Activated CD4-positive, alpha-beta T cell treated with anti-CD3 and anti-CD28 coated beads, Interleukin-2, amount 10 ng/mL, durations not matched to agents 7 days and 5 days (primary cell): ENCODE data around the gene WWTR1. TPM values are rescaled to one million over a fixed set of nuclear protein-coding genes. Genes with fewer than 3 reads are reported as not detected.

Experiments used
- CTCF ChIA-PET: fragments of 350-600 bp; sonication (Branson Sonifier 250); formaldehyde crosslinking; loops from one replicate; lab custom pipeline; 2021; ENCODE audit warnings: antibody characterized with exemption; lab: Charles Lee
- POLR2A ChIA-PET: fragments of 350-600 bp; sonication (Branson Sonifier 250); formaldehyde crosslinking; loops from one replicate; lab custom pipeline; 2021; ENCODE audit warnings: antibody characterized with exemption; lab: Charles Lee
- DNase-seq: peaks from one replicate; pipeline ENCODE4 v3.0.0-alpha.2; 2020
- H3K27ac Mint-ChIP-seq: one replicate; pipeline ENCODE4 v1.8.0; 2021; ENCODE audit warnings: mild to moderate bottlenecking, moderate library complexity, mixed read lengths
- H3K27me3 Mint-ChIP-seq: one replicate; pipeline ENCODE4 v1.8.0; 2021; ENCODE audit warnings: mixed read lengths
- H3K36me3 Mint-ChIP-seq: one replicate; pipeline ENCODE4 v1.8.0; 2021; ENCODE audit warnings: low read depth, mixed read lengths
- H3K4me1 Mint-ChIP-seq: one replicate; pipeline ENCODE4 v1.8.0; 2021; ENCODE audit warnings: mixed read lengths
- H3K4me3 Mint-ChIP-seq: one replicate; pipeline ENCODE4 v1.8.0; 2021; ENCODE audit warnings: mild to moderate bottlenecking, moderate library complexity, mixed read lengths
- H3K9me3 Mint-ChIP-seq: one replicate; pipeline ENCODE4 v1.8.0; 2021; ENCODE audit warnings: mixed read lengths
- total RNA-seq, 2 experiments: library from RNA; stranded (reverse); gene quantifications; one replicate each; pipeline ENCODE4 v1.2.3, GENCODE V29; 2021

The WWTR1 gene
- total RNA-seq, 2 experiments from 2014 or later, result 0.27 to 0.77 TPM

DNA sequence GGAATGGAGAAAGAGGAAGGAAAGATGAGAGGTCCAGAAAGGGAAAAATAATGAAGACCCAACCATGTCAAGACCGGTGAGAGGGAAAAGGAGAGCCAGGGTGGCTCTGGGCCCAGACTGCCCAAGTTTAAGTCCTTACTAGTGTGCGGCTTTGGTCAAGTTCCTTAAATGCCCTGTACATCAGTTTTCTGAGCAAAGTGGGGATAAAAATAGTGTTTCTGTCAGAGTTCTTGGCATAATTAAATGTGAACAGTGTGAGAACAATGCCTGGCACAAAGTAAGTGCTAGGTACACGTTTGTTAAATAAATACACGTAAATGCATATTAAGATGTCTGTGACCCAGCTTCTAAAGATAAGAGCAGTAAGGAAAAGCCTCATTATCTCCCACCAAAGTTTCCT, 23.8 kb downstream of the WWTR1 start:
- no peak for DNase-seq

DNA sequence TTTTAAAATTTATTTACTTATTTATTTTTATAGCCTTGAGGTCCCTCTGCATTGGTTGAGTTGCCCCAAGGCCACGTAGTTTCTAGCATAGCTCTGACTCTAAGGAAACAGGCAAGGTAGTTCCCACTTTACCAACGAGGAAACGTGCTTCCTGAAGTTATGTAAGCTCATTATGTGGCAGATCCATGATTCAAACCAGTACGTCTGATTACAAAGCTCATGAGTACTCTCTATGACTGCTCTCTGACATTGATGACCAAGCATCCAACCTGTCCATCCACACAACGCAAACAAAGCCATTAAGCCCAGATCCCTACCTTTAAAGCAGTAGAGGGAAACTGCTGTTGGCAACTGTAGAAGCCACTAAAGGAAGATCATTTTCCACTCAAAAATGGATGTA, 25.6 kb downstream of the WWTR1 start:
- Mint-ChIP-seq H3K4me1 (no peaks in the 10 kb centered on the region), H3K4me3 (no peak overlapping the region), H3K9me3 (no peaks in the 10 kb centered on the region), H3K27ac (no peak overlapping the region), H3K36me3 (no peaks in the 10 kb centered on the region), H3K27me3 (peaks cover 24% of the 10 kb centered on the region)
- CTCF ChIA-PET, result interaction anchor here (0.8 to 0.9 kb wide), 2 partner anchors 14 to 25 kb away, joined by 3 read pairs; no protein-coding TSS in a partner anchor
- no peak for DNase-seq
- POLR2A ChIA-PET, result no interaction called here

More for the DNA sequence above, 23.8 kb downstream of the WWTR1 start:
- Mint-ChIP-seq H3K27me3 (peaks cover 33% of the 10 kb centered on the region), H3K4me3 (no peak overlapping the region), H3K27ac (no peak overlapping the region), H3K36me3 (no peaks in the 10 kb centered on the region), H3K4me1 (no peaks in the 10 kb centered on the region), H3K9me3 (no peaks in the 10 kb centered on the region)
- ChIA-PET CTCF (interaction anchor here (1.4 kb wide), 1 partner anchor 24 kb away, joined by 3 read pairs; no protein-coding TSS in a partner anchor), POLR2A (no interaction called here)

DNA sequence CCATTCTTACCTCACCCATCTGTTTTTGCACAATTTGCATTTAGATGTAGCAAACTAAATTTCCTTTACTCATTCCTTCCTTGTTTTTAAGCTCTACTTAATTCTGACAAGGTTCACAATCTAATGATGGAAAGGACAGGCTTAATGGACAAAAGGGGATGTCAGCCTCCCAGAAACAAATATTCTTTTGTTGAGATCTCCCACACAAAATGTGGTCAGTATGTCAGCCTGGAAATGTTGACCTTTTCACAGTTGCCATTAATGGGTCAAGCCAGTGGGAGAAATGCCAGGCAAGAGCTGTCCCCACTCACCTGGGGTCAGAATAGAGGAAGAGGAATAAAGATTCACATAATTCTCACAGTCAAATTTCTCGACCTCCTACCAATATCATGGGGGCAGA, 27.0 kb downstream of the WWTR1 start:
- Mint-ChIP-seq H3K27me3 (peaks cover 24% of the 10 kb centered on the region), H3K27ac (no peak overlapping the region), H3K9me3 (no peaks in the 10 kb centered on the region), H3K4me1 (no peaks in the 10 kb centered on the region), H3K4me3 (no peak overlapping the region), H3K36me3 (no peaks in the 10 kb centered on the region)
- no peak for DNase-seq
- CTCF ChIA-PET, result interaction anchor here (0.8 kb wide), 1 partner anchor 64 kb away, joined by 4 read pairs; no protein-coding TSS in a partner anchor
- POLR2A ChIA-PET, result no interaction called here

DNA sequence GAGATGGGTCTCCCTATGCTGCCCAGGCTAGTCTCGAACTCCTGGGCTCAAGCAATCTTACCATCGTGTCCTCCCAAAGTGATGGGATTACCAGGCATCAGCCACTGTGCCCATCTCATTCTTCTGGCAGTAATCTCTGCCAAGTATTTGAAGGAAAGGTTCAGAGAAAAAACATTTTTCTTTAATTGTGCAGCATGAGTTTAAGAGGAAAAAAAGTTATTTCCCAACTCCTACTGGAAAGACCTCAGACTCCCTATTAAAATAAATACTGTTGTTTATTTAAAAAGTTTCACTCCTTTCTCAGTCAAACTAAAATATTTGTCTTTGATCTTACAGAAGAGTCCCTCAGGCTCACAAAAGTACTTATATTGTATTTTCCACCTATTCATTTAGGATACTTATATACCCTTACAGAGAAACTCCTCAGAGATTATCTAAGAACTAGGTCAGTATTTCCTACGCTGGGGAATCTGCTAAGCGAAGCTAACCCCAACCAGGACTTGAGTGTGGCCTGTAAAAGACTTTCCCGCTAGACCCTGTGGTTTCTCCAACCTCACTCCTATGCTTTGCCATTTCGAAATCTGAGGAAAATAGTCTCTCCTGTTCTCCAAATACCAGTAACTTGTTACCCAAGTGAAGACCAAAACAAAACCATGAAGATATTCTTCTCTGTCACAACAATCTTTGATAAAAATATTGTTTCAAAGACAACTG, 28.7 kb downstream of the WWTR1 start:
- Mint-ChIP-seq H3K27ac (no peak overlapping the region), H3K4me1 (no peaks in the 10 kb centered on the region), H3K4me3 (no peak overlapping the region), H3K27me3 (peaks cover 19% of the 10 kb centered on the region), H3K9me3 (no peaks in the 10 kb centered on the region), H3K36me3 (no peaks in the 10 kb centered on the region)
- CTCF ChIA-PET, result interaction anchor here (0.5 to 0.6 kb wide), 2 partner anchors 69 to 241 kb away, joined by 3 read pairs; no protein-coding TSS in a partner anchor
- POLR2A ChIA-PET, result no interaction called here
- DNase-seq, result no peak

DNA sequence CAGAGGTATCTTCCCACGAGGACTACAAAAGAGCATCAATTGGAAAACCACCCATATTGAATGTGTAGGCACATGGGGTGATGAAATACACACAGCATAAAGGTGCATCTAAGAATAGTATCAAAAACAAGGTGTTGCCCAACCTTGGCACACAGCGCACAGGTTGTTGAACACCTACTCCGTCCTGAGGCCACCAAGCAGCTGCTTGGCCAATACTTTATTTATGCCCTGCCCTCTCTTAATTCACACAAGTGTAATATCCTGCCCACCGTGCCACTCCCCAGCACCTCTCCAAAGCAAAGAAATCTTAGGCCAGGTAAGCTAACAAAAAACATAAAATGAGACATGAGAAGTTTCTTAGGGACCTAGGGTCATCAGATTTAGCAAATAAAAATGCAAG, 31.2 kb downstream of the WWTR1 start:
- no peak for DNase-seq
- H3K27me3 Mint-ChIP-seq, result peaks cover 5% of the 10 kb centered on the region
- ChIA-PET POLR2A (no interaction called here), CTCF (interaction anchor here (1.7 kb wide), 1 partner anchor 12 kb away, joined by 5 read pairs; no protein-coding TSS in a partner anchor)
- no peak overlapping the region for H3K27ac Mint-ChIP-seq
- no peaks in the 10 kb centered on the region for H3K36me3 Mint-ChIP-seq
- H3K4me1 Mint-ChIP-seq, result peaks cover 2% of the 10 kb centered on the region
- no peak overlapping the region for H3K4me3 Mint-ChIP-seq
- H3K9me3 Mint-ChIP-seq, result no peaks in the 10 kb centered on the region

DNA sequence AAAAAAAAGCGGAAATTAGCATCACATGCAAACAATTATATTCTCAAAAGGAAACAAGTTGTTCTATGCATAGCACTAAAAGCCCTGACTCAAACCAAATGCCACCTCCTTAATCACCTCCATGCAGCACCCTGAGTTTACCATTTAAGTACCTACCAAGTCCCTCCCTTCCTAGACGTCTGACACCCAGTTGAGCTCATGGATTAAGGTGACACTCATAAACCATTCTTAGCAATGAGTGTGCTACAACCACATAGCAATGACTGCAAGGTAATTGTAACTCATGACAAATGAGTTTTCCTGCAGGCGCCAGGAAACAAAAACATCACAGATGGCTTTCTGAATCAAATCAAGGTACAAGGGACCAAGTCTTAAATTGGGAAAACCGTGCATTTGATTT, 32.0 kb downstream of the WWTR1 start:
- H3K4me3 Mint-ChIP-seq, result no peak overlapping the region
- H3K27me3 Mint-ChIP-seq, result no peaks in the 10 kb centered on the region
- no peaks in the 10 kb centered on the region for H3K36me3 Mint-ChIP-seq
- ChIA-PET CTCF (interaction anchor here (1.7 kb wide), 1 partner anchor 11 kb away, joined by 5 read pairs; no protein-coding TSS in a partner anchor), POLR2A (no interaction called here)
- no peak overlapping the region for H3K27ac Mint-ChIP-seq
- no peaks in the 10 kb centered on the region for H3K9me3 Mint-ChIP-seq
- DNase-seq, result no peak
- H3K4me1 Mint-ChIP-seq, result peaks cover 11% of the 10 kb centered on the region

DNA sequence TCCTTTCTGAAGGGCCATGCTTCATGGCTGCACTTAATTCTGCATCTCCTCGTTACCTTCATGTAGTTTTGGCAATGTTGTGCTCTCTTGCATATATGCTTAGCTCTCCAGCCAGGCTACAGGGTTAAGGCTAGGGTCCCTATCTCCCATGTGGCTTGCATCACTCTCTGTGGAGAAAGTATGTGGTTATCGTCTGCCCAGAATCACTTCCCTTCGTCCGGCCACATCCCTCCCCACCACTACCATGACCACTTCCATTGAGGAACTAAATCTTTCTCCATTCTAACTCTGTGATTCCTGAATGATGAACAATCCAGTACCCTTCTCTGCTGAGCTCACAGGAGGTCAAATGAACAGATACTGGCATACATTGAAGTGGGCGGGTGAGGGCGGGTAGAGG, 34.0 kb downstream of the WWTR1 start:
- Mint-ChIP-seq H3K27ac (no peak overlapping the region), H3K9me3 (no peaks in the 10 kb centered on the region), H3K4me3 (no peak overlapping the region), H3K36me3 (no peaks in the 10 kb centered on the region), H3K27me3 (peaks cover 3% of the 10 kb centered on the region), H3K4me1 (peaks cover 17% of the 10 kb centered on the region)
- CTCF ChIA-PET, result interaction anchor here (1.2 kb wide), 1 partner anchor 10 kb away, joined by 3 read pairs; no protein-coding TSS in a partner anchor
- DNase-seq, result no peak
- POLR2A ChIA-PET, result no interaction called here

DNA sequence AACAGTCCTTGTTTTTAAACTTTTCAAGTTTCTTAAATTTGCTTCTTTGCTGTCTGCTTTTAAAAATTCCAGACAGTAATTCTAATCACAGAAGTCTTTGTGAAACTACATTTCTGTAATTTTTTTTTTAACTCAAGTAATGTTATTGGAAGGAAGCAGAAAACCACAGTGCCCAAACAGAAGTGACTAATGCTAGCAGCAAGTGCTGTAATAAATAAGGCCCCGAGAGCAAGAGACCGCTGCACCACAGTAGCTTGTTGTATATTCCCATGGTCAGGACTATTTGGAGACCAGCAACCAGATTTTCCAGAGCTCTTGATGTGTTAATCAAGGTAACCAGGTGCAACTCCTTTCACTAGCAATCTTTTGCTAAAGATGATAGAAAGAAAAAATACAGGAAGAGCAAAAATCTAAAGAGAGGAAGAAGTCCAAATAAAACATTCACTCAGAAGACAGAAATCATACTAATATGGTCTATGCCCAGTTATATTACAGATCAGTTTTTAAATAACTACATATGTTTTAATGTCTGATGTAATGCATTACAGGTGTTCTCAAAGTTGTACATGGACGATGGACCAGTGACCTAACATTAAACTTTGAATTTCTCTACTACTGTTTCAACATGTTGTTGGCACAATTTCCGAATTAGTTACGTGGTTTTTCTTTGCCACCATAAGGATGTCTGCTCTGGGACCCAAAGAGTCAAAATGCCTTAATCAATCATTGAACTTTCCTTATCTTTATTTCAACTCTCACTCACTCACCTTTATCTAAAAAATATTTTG, 36.4 kb downstream of the WWTR1 start:
- H3K4me1 Mint-ChIP-seq, result peaks cover 17% of the 10 kb centered on the region
- no peaks in the 10 kb centered on the region for H3K9me3 Mint-ChIP-seq
- ChIA-PET POLR2A (no interaction called here), CTCF (interaction anchor here (1.4 kb wide), 1 partner anchor 13 kb away, joined by 3 read pairs; no protein-coding TSS in a partner anchor)
- no peak overlapping the region for H3K4me3 Mint-ChIP-seq
- peaks cover 4% of the 10 kb centered on the region for H3K27me3 Mint-ChIP-seq
- no peak overlapping the region for H3K27ac Mint-ChIP-seq
- H3K36me3 Mint-ChIP-seq, result no peaks in the 10 kb centered on the region
- DNase-seq, result peak; percentile 8

DNA sequence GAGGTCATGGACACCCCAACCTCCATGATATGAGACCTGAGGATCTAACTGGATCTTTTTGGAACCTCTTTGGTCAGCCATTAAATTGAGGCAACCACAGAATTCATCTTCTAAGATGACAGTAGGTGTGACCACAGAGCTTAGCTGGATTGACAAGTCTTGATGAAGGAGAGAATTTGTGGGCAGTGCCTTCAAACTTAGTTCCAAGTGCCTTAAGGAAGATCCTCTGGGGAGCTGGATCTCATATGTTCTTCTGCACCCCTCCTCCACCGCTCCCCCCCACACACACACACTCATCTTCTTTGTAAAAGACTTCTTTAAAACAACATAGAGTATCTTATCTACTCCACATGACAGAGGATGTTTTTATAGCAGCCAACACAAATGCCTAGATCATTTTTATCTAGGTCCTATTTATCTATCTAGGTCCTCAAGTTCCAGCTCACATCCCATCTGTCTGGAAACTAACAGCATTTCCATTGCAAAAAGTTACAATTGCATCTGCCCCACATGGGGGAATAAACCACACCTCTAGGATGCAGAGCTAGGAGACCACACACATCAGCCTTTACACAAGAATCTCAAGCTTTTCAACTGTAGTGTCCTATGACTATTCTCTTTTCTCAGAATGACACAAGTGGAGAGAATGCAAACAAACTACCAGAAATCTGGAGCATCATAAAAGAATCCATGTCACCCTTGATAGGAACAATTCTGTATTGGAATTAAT, 37.4 kb downstream of the WWTR1 start:
- CTCF ChIA-PET, result interaction anchor here (1.4 kb wide), 1 partner anchor 14 kb away, joined by 3 read pairs; no protein-coding TSS in a partner anchor
- H3K4me3 Mint-ChIP-seq, result no peak overlapping the region
- no peak for DNase-seq

DNA sequence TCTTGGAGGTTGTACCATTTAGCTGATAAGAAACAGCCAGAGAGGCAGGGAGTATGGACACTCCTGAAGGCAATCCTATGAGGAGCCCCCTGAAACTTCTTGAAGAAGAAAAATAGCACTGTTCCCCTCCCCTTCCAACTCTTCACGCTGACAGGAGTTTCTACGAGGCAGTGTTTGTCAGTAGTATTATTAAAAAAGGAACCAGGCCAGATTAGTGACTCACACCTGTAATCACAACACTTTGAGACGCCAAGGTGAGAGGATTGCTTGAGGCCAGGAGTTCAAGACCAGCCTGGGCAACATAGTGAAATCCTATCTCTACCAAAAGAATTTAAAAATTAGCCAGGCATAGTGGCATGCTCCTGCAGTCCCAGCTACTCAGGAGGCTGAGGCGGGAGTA, 38.7 kb downstream of the WWTR1 start:
- Mint-ChIP-seq H3K4me1 (peaks cover 17% of the 10 kb centered on the region), H3K9me3 (no peaks in the 10 kb centered on the region), H3K27ac (no peak overlapping the region), H3K36me3 (no peaks in the 10 kb centered on the region), H3K4me3 (no peak overlapping the region), H3K27me3 (peaks cover 13% of the 10 kb centered on the region)
- no peak for DNase-seq
- POLR2A ChIA-PET, result no interaction called here
- CTCF ChIA-PET, result no interaction called here

More for the DNA sequence above, 37.4 kb downstream of the WWTR1 start:
- H3K27ac Mint-ChIP-seq, result no peak overlapping the region
- POLR2A ChIA-PET, result no interaction called here
- no peaks in the 10 kb centered on the region for H3K36me3 Mint-ChIP-seq
- H3K27me3 Mint-ChIP-seq, result peaks cover 6% of the 10 kb centered on the region
- H3K4me1 Mint-ChIP-seq, result peaks cover 17% of the 10 kb centered on the region
- no peaks in the 10 kb centered on the region for H3K9me3 Mint-ChIP-seq

DNA sequence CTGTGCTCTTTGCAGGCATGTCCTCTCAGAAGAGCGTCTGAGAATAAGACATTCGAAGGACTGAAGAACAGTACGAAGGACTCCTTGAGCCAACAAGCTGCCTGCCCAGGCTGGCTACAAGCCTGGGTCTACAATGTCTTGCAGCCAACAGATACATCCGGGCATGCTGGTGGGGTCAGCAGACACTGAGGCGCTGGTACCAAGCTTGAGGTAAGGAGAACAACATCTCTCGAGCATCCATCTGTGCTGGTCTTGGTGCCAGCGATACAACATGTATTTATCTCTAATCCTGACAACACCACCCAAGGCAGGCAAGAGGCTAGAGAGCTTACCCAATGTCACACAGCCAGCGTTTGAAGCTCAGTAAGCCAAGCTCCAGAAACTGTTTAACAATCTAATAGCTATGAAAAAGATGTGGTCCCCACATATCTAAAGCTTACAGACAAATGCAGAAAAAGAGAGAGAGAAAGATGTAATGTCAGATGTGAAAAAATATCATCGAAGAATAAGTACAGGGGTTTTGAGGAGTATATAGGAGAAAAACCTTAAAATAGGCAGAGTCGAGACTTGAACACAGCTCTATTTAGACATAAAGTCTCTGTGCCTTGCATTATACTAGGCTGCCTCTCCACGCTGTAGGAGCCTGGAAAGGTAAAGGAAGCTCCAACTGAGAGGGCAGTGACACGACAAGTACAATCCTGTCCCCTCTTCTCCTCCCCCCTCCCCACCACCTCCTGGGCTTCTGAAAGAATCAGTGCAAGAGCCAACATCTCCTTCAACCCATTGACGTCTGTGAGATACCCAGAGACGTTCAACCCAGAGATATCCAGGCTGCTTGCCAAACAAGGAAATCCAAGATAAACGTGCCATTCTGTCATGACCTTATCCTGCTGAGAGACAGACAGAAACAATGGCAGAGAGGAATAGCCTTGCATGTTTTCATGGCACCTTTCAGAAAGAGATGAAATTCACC, 39.4 kb downstream of the WWTR1 start:
- no peaks in the 10 kb centered on the region for H3K9me3 Mint-ChIP-seq
- no peaks in the 10 kb centered on the region for H3K36me3 Mint-ChIP-seq
- DNase-seq, result no peak
- peaks cover 13% of the 10 kb centered on the region for H3K27me3 Mint-ChIP-seq
- H3K4me3 Mint-ChIP-seq, result no peak overlapping the region
- H3K4me1 Mint-ChIP-seq, result peaks cover 17% of the 10 kb centered on the region
- no peak overlapping the region for H3K27ac Mint-ChIP-seq
- POLR2A ChIA-PET, result no interaction called here
- CTCF ChIA-PET, result interaction anchor here (0.6 to 0.7 kb wide), 2 partner anchors 23 to 672 kb away, joined by 3 read pairs; no protein-coding TSS in a partner anchor
